Esophagus squamous epithelium (tissue), 4 donors: ENCODE measurements around the gene RNF126.
"Not testable (repeated sequence)": the region's sequence is repeated elsewhere in the genome, so short reads cannot be mapped to it uniquely, and the experiment has no call there.

ENCODE experiments used
- CTCF ChIP-seq, 6 experiments: fragments of 450-650 bp in 4 of 6; fragments of 200-600 bp in 2 of 6; sonication (generic) in 2 of 6; IDR thresholded peaks; one replicate each; pipeline ENCODE4 v1.5.1; 2016 to 2019; ENCODE audit warnings: antibody characterized with exemption in 6 of 6, mild to moderate bottlenecking in 4 of 6, moderate library complexity in 4 of 6
- POLR2A ChIP-seq, 4 donors: fragments of 450-650 bp; IDR thresholded peaks; one replicate each; pipeline ENCODE4 v1.6.1; 2017; ENCODE audit warnings: antibody characterized with exemption in 4 of 4, mild to moderate bottlenecking in 4 of 4, moderate library complexity in 3 of 4

- TF ChIP-seq CTCF, POLR2A (IDR thresholded peaks at IDR 0.05): not testable (repeated sequence)
Observed at GRCh38 chr19:702847-703246, 39.8 kb upstream of the RNF126 start.
